ENCODE results near the gene PDE3B. TPM values are rescaled to one million over a fixed set of nuclear protein-coding genes. Genes with fewer than 3 reads are reported as not detected.
"Not testable (repeated sequence)": the region's sequence is repeated elsewhere in the genome, so short reads cannot be mapped to it uniquely, and the experiment has no call there.

The PDE3B gene
- total and polyA plus RNA-seq, 3 donors from 2014 or later: 22.3 to 39.5 (median 25.8) TPM

DNA sequence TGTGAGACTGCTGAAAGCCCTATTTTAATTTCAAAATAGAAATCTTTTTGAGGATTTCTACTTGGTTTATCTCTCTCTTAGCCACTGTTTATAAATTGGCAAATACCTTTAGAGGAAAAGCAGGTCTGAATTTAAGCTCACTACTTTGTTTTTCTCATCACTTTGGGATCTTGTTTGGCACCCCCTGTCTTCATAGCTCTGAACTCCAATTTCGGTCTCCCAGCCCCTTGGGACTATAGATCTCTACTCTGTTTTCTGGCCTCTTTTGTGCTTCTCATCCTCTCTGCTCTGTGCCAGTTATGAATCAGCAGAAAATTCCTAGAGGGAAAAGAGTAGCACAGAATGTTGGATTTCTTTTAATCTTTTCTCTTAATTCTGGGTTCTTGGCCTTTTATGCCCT, 130.2 kb downstream of the PDE3B start:
- 60 to 72% methylated on average over 1 of the region's 1 CpG for WGBS, 2 donors
- H3K4me1 ChIP-seq: no peaks in the 10 kb centered on the region
- H3K27ac ChIP-seq: no peak overlapping the region
- no peak overlapping the region for H3K4me3 ChIP-seq
- no peaks in the 10 kb centered on the region for H3K9me3 ChIP-seq
- DNase-seq: no peak
- no peaks in the 10 kb centered on the region for H3K36me3 ChIP-seq (ENCODE audit: low read depth, missing control alignments)
- H3K27me3 ChIP-seq: no peaks in the 10 kb centered on the region
- intact Hi-C loops (cut with DNase I; ENCODE audit: low total_unique reads): no loop called here
- TF ChIP-seq POLR2A (IDR thresholded peaks at IDR 0.05): no peak
- TF ChIP-seq, protein P1, sequence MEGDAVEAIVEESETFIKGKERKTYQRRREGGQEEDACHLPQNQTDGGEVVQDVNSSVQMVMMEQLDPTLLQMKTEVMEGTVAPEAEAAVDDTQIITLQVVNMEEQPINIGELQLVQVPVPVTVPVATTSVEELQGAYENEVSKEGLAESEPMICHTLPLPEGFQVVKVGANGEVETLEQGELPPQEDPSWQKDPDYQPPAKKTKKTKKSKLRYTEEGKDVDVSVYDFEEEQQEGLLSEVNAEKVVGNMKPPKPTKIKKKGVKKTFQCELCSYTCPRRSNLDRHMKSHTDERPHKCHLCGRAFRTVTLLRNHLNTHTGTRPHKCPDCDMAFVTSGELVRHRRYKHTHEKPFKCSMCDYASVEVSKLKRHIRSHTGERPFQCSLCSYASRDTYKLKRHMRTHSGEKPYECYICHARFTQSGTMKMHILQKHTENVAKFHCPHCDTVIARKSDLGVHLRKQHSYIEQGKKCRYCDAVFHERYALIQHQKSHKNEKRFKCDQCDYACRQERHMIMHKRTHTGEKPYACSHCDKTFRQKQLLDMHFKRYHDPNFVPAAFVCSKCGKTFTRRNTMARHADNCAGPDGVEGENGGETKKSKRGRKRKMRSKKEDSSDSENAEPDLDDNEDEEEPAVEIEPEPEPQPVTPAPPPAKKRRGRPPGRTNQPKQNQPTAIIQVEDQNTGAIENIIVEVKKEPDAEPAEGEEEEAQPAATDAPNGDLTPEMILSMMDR (IDR thresholded peaks at IDR 0.05): no peak

DNA sequence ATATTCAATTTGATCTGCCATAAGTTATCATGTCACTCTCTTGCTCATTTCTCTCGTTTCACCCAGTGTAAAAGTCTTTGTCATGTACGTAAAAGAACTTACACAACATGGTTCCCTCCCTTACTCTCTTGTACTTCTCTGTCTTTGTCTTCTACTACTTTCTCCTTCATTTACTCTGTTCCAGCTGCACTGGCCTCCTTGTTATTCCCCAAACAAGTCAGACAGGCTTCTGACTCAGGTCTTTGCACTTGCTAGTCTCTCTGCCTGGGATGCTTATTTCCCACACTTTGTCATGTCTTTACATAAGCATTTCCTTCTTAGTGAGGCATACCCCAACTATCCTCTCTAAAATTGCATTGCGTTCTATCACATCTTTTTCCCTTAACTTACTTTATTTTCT, 131.1 kb downstream of the PDE3B start:
- H3K9me3 ChIP-seq: no peaks in the 10 kb centered on the region
- intact Hi-C loops (cut with DNase I; ENCODE audit: low total_unique reads): no loop called here
- H3K27me3 ChIP-seq: no peaks in the 10 kb centered on the region
- H3K4me3 ChIP-seq: no peak overlapping the region
- no peak for DNase-seq
- no peaks in the 10 kb centered on the region for H3K4me1 ChIP-seq
- WGBS, 2 donors: 96% methylated on average over 3 of the region's 3 CpGs
- no peak for TF ChIP-seq POLR2A (IDR thresholded peaks at IDR 0.05)
- TF ChIP-seq, protein P1 (IDR thresholded peaks at IDR 0.05): no peak
- no peaks in the 10 kb centered on the region for H3K36me3 ChIP-seq (ENCODE audit: low read depth, missing control alignments)
- no peak overlapping the region for H3K27ac ChIP-seq

DNA sequence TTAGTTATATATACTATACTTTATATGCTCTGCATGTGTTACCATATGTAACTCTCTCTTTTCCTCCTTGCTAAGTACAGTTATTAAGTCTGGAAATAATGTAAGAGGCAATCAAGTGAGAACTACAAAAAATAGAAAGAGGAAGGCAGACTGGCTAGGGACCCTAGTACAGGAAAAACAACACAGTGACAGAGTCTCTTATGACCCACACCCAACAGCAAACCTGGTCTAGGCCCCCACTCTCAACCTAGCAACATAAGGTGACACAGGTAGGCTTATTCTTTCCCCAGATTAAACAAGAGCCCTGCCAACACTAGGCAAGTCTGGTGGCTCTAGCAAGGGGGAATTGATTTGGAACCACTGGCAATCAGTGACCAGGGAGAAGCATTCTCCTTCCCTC, 132.3 kb downstream of the PDE3B start:
- intact Hi-C loops (cut with DNase I; ENCODE audit: low total_unique reads): no loop called here
- H3K9me3 ChIP-seq: no peaks in the 10 kb centered on the region

DNA sequence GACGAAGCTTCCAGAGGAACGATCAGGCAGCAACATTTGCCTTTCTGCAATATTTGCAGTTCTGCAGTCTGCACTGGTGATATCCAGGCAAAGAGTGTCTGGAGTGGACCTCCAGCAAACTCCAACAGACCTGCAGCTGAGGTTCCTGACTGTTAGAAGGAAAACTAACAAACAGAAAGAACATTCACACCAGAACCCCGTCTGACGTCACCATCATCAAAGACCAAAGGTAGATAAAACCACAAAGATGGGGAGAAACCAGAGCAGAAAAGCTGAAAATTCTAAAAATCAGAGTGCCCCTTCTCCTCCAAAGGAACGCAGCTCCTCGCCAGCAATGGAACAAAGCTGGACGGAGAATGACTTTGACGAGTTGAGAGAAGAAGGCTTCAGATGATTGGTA, 134.9 kb downstream of the PDE3B start:
- H3K4me1 ChIP-seq; DNase-seq; H3K4me3 ChIP-seq; intact Hi-C loops (cut with DNase I; ENCODE audit: low total_unique reads); H3K27ac ChIP-seq; H3K9me3 ChIP-seq; H3K36me3 ChIP-seq (ENCODE audit: low read depth, missing control alignments); H3K27me3 ChIP-seq: not testable (repeated sequence)
- 96 to 98% methylated on average over 8 of the region's 8 CpGs for WGBS, 2 donors

More for the DNA sequence above, 132.3 kb downstream of the PDE3B start:
- TF ChIP-seq, protein P1 (IDR thresholded peaks at IDR 0.05): no peak
- TF ChIP-seq POLR2A (IDR thresholded peaks at IDR 0.05): no peak
- no peak overlapping the region for H3K27ac ChIP-seq
- H3K27me3 ChIP-seq: no peaks in the 10 kb centered on the region
- H3K4me3 ChIP-seq: no peak overlapping the region
- no peaks in the 10 kb centered on the region for H3K4me1 ChIP-seq
- H3K36me3 ChIP-seq (ENCODE audit: low read depth, missing control alignments): no peaks in the 10 kb centered on the region
- DNase-seq: no peak

DNA sequence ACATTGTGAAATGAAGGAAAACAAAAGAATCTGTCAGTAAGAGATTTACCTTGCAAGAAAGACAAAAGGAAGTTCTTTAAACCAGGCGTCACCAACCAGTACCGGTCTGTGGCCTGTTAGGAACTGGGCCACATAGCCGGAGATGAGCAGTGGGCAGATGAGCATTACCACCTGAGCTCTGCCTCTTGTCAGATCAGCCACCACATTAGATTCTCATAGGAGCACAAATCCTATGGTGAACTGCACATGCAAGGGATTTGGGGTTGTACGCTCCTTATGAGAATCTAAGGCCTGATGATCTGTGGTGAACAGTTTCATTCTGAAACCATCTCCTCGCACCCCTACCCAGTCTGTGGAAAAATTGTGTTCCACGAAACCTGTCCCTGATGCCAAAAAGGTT, 140.2 kb downstream of the PDE3B start:
- no peak for DNase-seq
- no peak for TF ChIP-seq POLR2A (IDR thresholded peaks at IDR 0.05)
- TF ChIP-seq, protein P1 (IDR thresholded peaks at IDR 0.05): no peak
- no peaks in the 10 kb centered on the region for H3K27me3 ChIP-seq
- H3K4me3 ChIP-seq: no peak overlapping the region
- no peaks in the 10 kb centered on the region for H3K36me3 ChIP-seq (ENCODE audit: low read depth, missing control alignments)
- intact Hi-C loops (cut with DNase I; ENCODE audit: low total_unique reads): no loop called here
- no peaks in the 10 kb centered on the region for H3K4me1 ChIP-seq
- 89 to 94% methylated on average over 6 of the region's 6 CpGs for WGBS, 2 donors
- no peaks in the 10 kb centered on the region for H3K9me3 ChIP-seq
- H3K27ac ChIP-seq: no peak overlapping the region

All from testis (tissue), 3 donors.